B cell (primary cell): ENCODE data around the gene ZNF80.

Source experiments
- EZH2 ChIP-seq: IDR thresholded peaks from 2 replicates; pipeline ENCODE4 v1.6.1; 2012; ENCODE audit warnings: borderline replicate concordance, low read depth, mild to moderate bottlenecking, moderate library complexity, low read length; ENCODE audit not compliant: insufficient read depth, poor library complexity, severe bottlenecking
- TF ChIP-seq, protein P1 (sequence below): fragments of 200-600 bp; IDR thresholded peaks from one replicate; pipeline ENCODE4 v1.8.0; 2022; ENCODE audit warnings: antibody characterized with exemption, mild to moderate bottlenecking

GRCh38 chr3:114221881-114222264 lies 15.5 kb downstream of the ZNF80 start:
- TF ChIP-seq, protein P1, sequence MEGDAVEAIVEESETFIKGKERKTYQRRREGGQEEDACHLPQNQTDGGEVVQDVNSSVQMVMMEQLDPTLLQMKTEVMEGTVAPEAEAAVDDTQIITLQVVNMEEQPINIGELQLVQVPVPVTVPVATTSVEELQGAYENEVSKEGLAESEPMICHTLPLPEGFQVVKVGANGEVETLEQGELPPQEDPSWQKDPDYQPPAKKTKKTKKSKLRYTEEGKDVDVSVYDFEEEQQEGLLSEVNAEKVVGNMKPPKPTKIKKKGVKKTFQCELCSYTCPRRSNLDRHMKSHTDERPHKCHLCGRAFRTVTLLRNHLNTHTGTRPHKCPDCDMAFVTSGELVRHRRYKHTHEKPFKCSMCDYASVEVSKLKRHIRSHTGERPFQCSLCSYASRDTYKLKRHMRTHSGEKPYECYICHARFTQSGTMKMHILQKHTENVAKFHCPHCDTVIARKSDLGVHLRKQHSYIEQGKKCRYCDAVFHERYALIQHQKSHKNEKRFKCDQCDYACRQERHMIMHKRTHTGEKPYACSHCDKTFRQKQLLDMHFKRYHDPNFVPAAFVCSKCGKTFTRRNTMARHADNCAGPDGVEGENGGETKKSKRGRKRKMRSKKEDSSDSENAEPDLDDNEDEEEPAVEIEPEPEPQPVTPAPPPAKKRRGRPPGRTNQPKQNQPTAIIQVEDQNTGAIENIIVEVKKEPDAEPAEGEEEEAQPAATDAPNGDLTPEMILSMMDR = no peak
- TF ChIP-seq EZH2 = no peak
